PC-3 (cell line): Measurements from ENCODE around the gene TNFRSF19. TPM values are rescaled to one million over a fixed set of nuclear protein-coding genes. Genes with fewer than 3 reads are reported as not detected.

Experiments used
- ATAC-seq: fragments of 200-7000 bp; cut with Tn5 transposase; 2 replicates; pipeline ENCODE4 v1.9.1; 2020; ENCODE audit warnings: mild to moderate bottlenecking, moderate library complexity
- BruUV-seq: library from RNA; stranded (reverse); fragments of 400-500 nt; replicated peaks from 2 replicates; lab custom pipeline; 2021; lab: Mats Ljungman, UMichigan
- CTCF ChIA-PET: fragments of 300-600 bp; sonication (Branson Sonifier 250); formaldehyde crosslinking; loops from one replicate; lab custom pipeline; 2022; ENCODE audit warnings: antibody characterized with exemption; lab: Charles Lee
- POLR2A ChIA-PET: fragments of 300-600 bp; sonication (Branson Sonifier 250); formaldehyde crosslinking; loops from one replicate; lab custom pipeline; 2022; ENCODE audit warnings: antibody characterized with exemption; ENCODE audit not compliant: unreplicated experiment; lab: Charles Lee
- DNase-seq: peaks from one replicate; pipeline ENCODE4 v3.0.0-alpha.2; 2015
- H2AFZ ChIP-seq: fragments of 300-600 bp; sonication (generic); 2 replicates; pipeline ENCODE4 v1.6.0; 2016; ENCODE audit warnings: antibody characterized with exemption, low read length
- H3F3A ChIP-seq: fragments of 300-600 bp; sonication (generic); one replicate; pipeline ENCODE4 v1.6.0; 2017; ENCODE audit warnings: antibody characterized with exemption, low read length, control low read depth, mild to moderate bottlenecking; ENCODE audit not compliant: unreplicated experiment
- H3K27ac ChIP-seq: fragments of 300-600 bp; sonication (generic); 2 replicates; pipeline ENCODE4 v1.5.1; 2016; ENCODE audit warnings: mild to moderate bottlenecking, low read length
- H3K27me3 ChIP-seq: fragments of 300-600 bp; sonication (generic); 2 replicates; pipeline ENCODE4 v1.6.1; 2016; ENCODE audit warnings: low read length, mixed read lengths
- H3K36me3 ChIP-seq: fragments of 300-600 bp; sonication (generic); 2 replicates; pipeline ENCODE4 v1.6.1; 2016; ENCODE audit warnings: low read depth, mixed run types, low read length, mixed read lengths
- H3K4me1 ChIP-seq: fragments of 300-600 bp; sonication (generic); 2 replicates; pipeline ENCODE4 v1.5.1; 2016; ENCODE audit warnings: low read length; ENCODE audit not compliant: insufficient read depth
- H3K4me2 ChIP-seq: fragments of 300-600 bp; sonication (generic); 2 replicates; pipeline ENCODE4 v1.6.0; 2016; ENCODE audit warnings: low read length
- H3K4me3 ChIP-seq: fragments of 300-600 bp; sonication (generic); 2 replicates; pipeline ENCODE4 v1.5.1; 2016; ENCODE audit warnings: mild to moderate bottlenecking, low read length, mixed read lengths
- H3K79me2 ChIP-seq: fragments of 300-600 bp; sonication (generic); 2 replicates; pipeline ENCODE4 v1.6.1; 2017; ENCODE audit warnings: low read length, mixed read lengths
- H3K9ac ChIP-seq: fragments of 300-600 bp; sonication (generic); 2 replicates; pipeline ENCODE4 v1.6.0; 2016; ENCODE audit warnings: mild to moderate bottlenecking, low read length
- H3K9me2 ChIP-seq: fragments of 300-600 bp; sonication (generic); replicated peaks from 2 replicates; pipeline ENCODE4 v1.6.1; 2016; ENCODE audit warnings: mixed run types, low read length, mixed read lengths
- H3K9me3 ChIP-seq: fragments of 300-600 bp; sonication (generic); 2 replicates; pipeline ENCODE4 v1.6.1; 2016; ENCODE audit warnings: low read length, mixed read lengths
- H4K20me1 ChIP-seq: fragments of 300-600 bp; sonication (generic); 2 replicates; pipeline ENCODE4 v1.6.1; 2016; ENCODE audit warnings: low read length, mixed read lengths
- EZH2 ChIP-seq: fragments of 300-600 bp; sonication (generic); IDR thresholded peaks from one replicate; pipeline ENCODE4 v1.6.1; 2017; ENCODE audit warnings: antibody characterized with exemption, mild to moderate bottlenecking, low read length; ENCODE audit not compliant: unreplicated experiment
- EZH2phosphoT487 ChIP-seq: fragments of 300-600 bp; sonication (generic); IDR thresholded peaks from 2 replicates; pipeline ENCODE4 v1.6.1; 2018; ENCODE audit warnings: mild to moderate bottlenecking, antibody characterized with exemption, low read length, borderline replicate concordance
- intact Hi-C: fragments of 100-400 bp; cut with micrococcal nuclease; formaldehyde crosslinking; loops from 2 replicates; pipeline ENCODE4 v1.9.0; 2023
- total RNA-seq: library from RNA; depleted of rRNA; stranded (reverse); fragments of >200 nt; gene quantifications from 2 replicates; pipeline ENCODE4 v1.2.3, GENCODE V29; 2014
- TF ChIP-seq, protein P1 (sequence below): fragments of 300-600 bp; sonication (generic); conservative IDR thresholded peaks from 2 replicates; pipeline ENCODE4 v1.5.1; 2017; ENCODE audit warnings: antibody characterized with exemption, low read depth, mild to moderate bottlenecking, low read length

TNFRSF19 gene
- total RNA-seq, 1 experiment from 2014 or later = 6.1 TPM

DNA sequence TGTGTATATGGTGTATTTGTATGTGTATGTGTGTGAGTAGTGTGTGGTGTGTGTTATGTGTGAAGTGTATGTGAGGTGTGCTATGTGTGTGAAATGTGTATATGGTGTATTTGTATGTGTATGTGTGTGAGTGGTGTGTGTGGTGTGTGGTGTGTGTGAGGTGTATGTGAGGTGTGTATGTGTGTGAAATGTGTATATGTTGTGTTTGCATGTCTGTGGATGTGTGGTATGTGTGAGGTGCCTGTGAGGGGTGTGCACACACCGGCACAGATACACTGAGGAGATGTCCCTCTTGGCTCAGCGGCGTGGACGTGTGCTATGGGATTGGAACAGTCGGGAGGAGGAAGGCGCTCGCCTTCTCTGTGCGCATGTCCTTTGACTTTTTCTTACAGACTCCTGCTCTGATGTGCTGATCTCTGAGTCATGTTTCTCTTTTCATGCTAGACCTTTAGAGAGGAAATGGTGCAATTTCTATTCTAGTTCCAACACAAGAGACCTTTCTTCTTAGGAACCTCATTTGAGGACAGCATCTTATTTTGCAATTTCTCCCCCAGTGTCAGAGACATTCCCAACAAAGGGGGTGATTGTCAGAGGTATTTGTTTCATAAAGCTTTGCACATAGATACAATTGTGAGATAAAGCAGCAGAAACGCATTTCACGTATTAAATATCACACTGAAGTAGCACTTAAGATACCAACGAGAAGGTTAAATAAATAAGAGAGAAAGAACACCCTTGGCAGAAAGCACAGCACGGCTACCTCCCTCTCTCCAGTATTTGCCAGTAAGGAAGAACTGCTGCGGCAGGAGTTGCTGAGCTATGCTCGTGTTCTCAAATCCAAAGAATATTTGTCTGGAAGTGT lies 11.3 kb upstream of the TNFRSF19 start:
- Histone ChIP-seq H3K79me2 (no peaks in the 10 kb centered on the region), H3K9me2 (no peaks in the 10 kb centered on the region), H3K36me3 (no peaks in the 10 kb centered on the region), H3K9me3 (no peaks in the 10 kb centered on the region), H3F3A (peaks cover 4% of the 10 kb centered on the region), H3K4me1 (peaks cover 19% of the 10 kb centered on the region), H3K27ac (peak overlapping the region; percentile 34), H3K27me3 (no peaks in the 10 kb centered on the region), H3K9ac (peak overlapping the region; percentile 17; the same call in 1 of the 2 replicates), H3K4me3 (peak overlapping the region; percentile 43; the same call in 1 of the 2 replicates), H2AFZ (peak overlapping the region; percentile 68), H4K20me1 (no peaks in the 10 kb centered on the region), H3K4me2 (peak overlapping the region; percentile 68)
- CTCF ChIA-PET = no interaction called here
- TSS peak; percentile 53 for BruUV-seq
- TF ChIP-seq, protein P1, sequence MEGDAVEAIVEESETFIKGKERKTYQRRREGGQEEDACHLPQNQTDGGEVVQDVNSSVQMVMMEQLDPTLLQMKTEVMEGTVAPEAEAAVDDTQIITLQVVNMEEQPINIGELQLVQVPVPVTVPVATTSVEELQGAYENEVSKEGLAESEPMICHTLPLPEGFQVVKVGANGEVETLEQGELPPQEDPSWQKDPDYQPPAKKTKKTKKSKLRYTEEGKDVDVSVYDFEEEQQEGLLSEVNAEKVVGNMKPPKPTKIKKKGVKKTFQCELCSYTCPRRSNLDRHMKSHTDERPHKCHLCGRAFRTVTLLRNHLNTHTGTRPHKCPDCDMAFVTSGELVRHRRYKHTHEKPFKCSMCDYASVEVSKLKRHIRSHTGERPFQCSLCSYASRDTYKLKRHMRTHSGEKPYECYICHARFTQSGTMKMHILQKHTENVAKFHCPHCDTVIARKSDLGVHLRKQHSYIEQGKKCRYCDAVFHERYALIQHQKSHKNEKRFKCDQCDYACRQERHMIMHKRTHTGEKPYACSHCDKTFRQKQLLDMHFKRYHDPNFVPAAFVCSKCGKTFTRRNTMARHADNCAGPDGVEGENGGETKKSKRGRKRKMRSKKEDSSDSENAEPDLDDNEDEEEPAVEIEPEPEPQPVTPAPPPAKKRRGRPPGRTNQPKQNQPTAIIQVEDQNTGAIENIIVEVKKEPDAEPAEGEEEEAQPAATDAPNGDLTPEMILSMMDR = no peak
- TF ChIP-seq EZH2 (no peak), EZH2phosphoT487 (no peak)
- POLR2A ChIA-PET = no interaction called here
- DNase-seq = peak; percentile 66
- intact Hi-C loops = no loop called here
- peak; percentile 95 for ATAC-seq

DNA sequence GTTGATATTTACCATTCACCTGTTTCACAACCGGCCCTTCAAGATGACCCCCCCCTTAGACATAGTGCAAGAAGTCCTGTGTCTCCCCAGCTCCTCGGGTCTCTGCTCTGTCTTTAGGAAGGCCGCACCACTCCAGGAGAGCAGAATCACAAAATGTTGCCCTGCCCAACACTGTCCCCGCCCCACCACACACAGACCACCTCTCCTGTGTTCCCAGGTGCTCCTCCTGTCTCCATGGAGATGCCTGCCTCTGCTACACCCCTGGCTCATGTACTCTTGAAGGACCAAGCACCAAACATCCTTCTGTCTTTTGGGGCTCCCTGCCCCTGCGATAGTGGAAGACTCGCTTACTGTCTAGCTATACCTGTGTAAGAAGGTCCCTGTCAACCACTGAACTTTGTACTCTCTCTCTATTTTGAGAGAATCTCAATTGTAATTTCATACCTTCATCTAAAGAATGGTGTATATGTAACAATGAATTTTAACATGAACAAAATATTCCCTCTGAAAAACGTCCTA lies 9.6 kb upstream of the TNFRSF19 start:
- H3K27ac ChIP-seq = no peak overlapping the region
- no TSS peak for BruUV-seq
- H3K9me3 ChIP-seq = no peaks in the 10 kb centered on the region
- TF ChIP-seq, protein P1 = no peak
- TF ChIP-seq EZH2phosphoT487 (no peak), EZH2 (no peak)
- H3K9ac ChIP-seq = no peak overlapping the region
- ChIA-PET POLR2A (no interaction called here), CTCF (no interaction called here)
- H3K4me3 ChIP-seq = no peak overlapping the region
- intact Hi-C loops = no loop called here
- H3F3A ChIP-seq = peaks cover 4% of the 10 kb centered on the region
- H3K79me2 ChIP-seq = no peaks in the 10 kb centered on the region
- no peak for ATAC-seq
- no peak overlapping the region for H3K4me2 ChIP-seq
- peaks cover 7% of the 10 kb centered on the region; the same call in 1 of the 2 replicates for H3K4me1 ChIP-seq
- H4K20me1 ChIP-seq = no peaks in the 10 kb centered on the region
- H2AFZ ChIP-seq = no peak overlapping the region
- no peaks in the 10 kb centered on the region for H3K36me3 ChIP-seq
- no peaks in the 10 kb centered on the region for H3K27me3 ChIP-seq
- DNase-seq = no peak
- H3K9me2 ChIP-seq = no peaks in the 10 kb centered on the region

DNA sequence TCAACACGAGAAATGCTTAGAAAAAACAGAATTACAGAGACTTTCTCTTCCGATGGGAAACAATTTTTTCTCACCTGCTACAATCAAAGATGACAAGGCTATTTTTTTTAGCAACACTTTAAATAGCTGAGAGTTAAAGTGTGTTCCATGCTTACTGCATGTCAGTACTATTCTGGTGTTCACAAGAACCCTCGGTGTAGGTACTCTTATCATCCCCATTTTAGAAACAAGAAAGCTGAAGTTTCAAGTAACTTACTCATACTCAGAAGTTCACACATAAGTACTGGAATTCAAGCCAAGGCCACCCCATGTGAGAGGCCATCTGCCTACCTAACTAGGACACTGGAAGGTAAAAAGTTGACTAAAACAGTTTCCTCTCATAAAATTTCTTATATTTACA lies 9.0 kb upstream of the TNFRSF19 start:
- no peak overlapping the region for H3K9ac ChIP-seq
- POLR2A ChIA-PET = no interaction called here
- CTCF ChIA-PET = no interaction called here
- no peaks in the 10 kb centered on the region for H3K9me2 ChIP-seq
- BruUV-seq = no TSS peak
- H3K4me1 ChIP-seq = peaks cover 7% of the 10 kb centered on the region; the same call in 1 of the 2 replicates
- H3K27ac ChIP-seq = no peak overlapping the region
- peaks cover 4% of the 10 kb centered on the region for H3F3A ChIP-seq
- intact Hi-C loops = no loop called here
- no peaks in the 10 kb centered on the region for H3K9me3 ChIP-seq
- no peak for DNase-seq
- H3K36me3 ChIP-seq = no peaks in the 10 kb centered on the region
- TF ChIP-seq EZH2 (no peak), EZH2phosphoT487 (no peak)
- H2AFZ ChIP-seq = no peak overlapping the region
- no peaks in the 10 kb centered on the region for H4K20me1 ChIP-seq
- H3K4me2 ChIP-seq = no peak overlapping the region
- no peak overlapping the region for H3K4me3 ChIP-seq
- no peaks in the 10 kb centered on the region for H3K79me2 ChIP-seq
- no peak for ATAC-seq
- H3K27me3 ChIP-seq = no peaks in the 10 kb centered on the region
